Epithelial cell of proximal tubule (primary cell): ENCODE data around the gene PEF1. TPM values are rescaled to one million over a fixed set of nuclear protein-coding genes. Genes with fewer than 3 reads are reported as not detected.

Experiments used
- DNase-seq: peaks from one replicate; pipeline ENCODE4 v3.0.0-alpha.2; 2011; ENCODE audit warnings: low read depth
- H3K4me3 ChIP-seq: 2 replicates; pipeline ENCODE4 v1.5.1; 2011; ENCODE audit warnings: low read depth, mild to moderate bottlenecking, low read length
- CTCF ChIP-seq: conservative IDR thresholded peaks from 2 replicates; pipeline ENCODE4 v1.5.1; 2012; ENCODE audit warnings: low read depth, mild to moderate bottlenecking, low read length
- total RNA-seq: library from RNA; depleted of rRNA; stranded (reverse); fragments of >200 nt; gene quantifications from 2 replicates; pipeline ENCODE4 v1.2.3, GENCODE V29; 2015

PEF1 gene
- total RNA-seq, 1 donor from 2014 or later = 71.7 TPM

- no peak for TF ChIP-seq CTCF
- DNase-seq = no peak
- no peak overlapping the region for H3K4me3 ChIP-seq
Observed at GRCh38 chr1:31605908-31606427, 38.7 kb downstream of the PEF1 start.

- no peak for TF ChIP-seq CTCF
- H3K4me3 ChIP-seq = no peak overlapping the region
- no peak for DNase-seq
Observed at GRCh38 chr1:31602081-31602480, 42.6 kb downstream of the PEF1 start.

GRCh38 chr1:31600641-31601040, 44.0 kb downstream of the PEF1 start:
- no peak overlapping the region for H3K4me3 ChIP-seq
- no peak for DNase-seq
- no peak for TF ChIP-seq CTCF

GRCh38 chr1:31598980-31599379, 45.7 kb downstream of the PEF1 start:
- H3K4me3 ChIP-seq = no peak overlapping the region
- no peak for TF ChIP-seq CTCF

GRCh38 chr1:31596737-31597097, 48.0 kb downstream of the PEF1 start:
- TF ChIP-seq CTCF = no peak
- H3K4me3 ChIP-seq = no peak overlapping the region
- no peak for DNase-seq

More at GRCh38 chr1:31598980-31599379, 45.7 kb downstream of the PEF1 start:
- no peak for DNase-seq

- DNase-seq = no peak
- TF ChIP-seq CTCF = no peak
- H3K4me3 ChIP-seq = no peak overlapping the region
Observed at GRCh38 chr1:31595836-31596736, 48.6 kb downstream of the PEF1 start.
